OCI-LY7 (cell line): ENCODE measurements around the gene ADAMTS2.

Source experiments
- CTCF ChIP-seq: fragments of 200-600 bp; sonication (generic); conservative IDR thresholded peaks from 2 replicates; pipeline ENCODE4 v1.5.1; 2014; ENCODE audit warnings: mild to moderate bottlenecking, antibody characterized with exemption, low read length, moderate library complexity, mixed read lengths
- EZH2phosphoT487 ChIP-seq: fragments of 200-600 bp; sonication (generic); IDR thresholded peaks from 2 replicates; pipeline ENCODE4 v1.6.1; 2018; ENCODE audit warnings: low read depth, borderline replicate concordance, mild to moderate bottlenecking, mixed run types, antibody characterized with exemption, low read length, moderate library complexity, mixed read lengths

- no peak for TF ChIP-seq CTCF
- TF ChIP-seq EZH2phosphoT487: no peak
Measured at GRCh38 chr5:179301796-179302195, 43.5 kb downstream of the ADAMTS2 start.
